OCI-LY3 (cell line): ENCODE measurements around the gene ZP1.

ENCODE experiments used
- H2AFZ ChIP-seq: fragments of 200-600, 300-600 bp; shearing (Covaris generic); 2 replicates; pipeline ENCODE4 v1.6.0; 2014; ENCODE audit warnings: antibody characterized with exemption, low read depth, low read length
- H3K27ac ChIP-seq: fragments of 200-600, 300-600 bp; sonication (generic); 2 replicates; pipeline ENCODE4 v1.5.1; 2014; ENCODE audit warnings: mild to moderate bottlenecking, low read length, moderate library complexity, mixed read lengths
- H3K27me3 ChIP-seq: fragments of 200-600, 300-600 bp; sonication (generic); 2 replicates; pipeline ENCODE4 v1.6.1; 2014; ENCODE audit warnings: low read depth, low read length, mixed read lengths
- H3K36me3 ChIP-seq: fragments of 200-600, 300-600 bp; sonication (generic); replicated peaks from 2 replicates; pipeline ENCODE3; 2014; ENCODE audit warnings: low read depth, low read length, mixed read lengths
- H3K4me1 ChIP-seq: fragments of 300-600, 200-600 bp; sonication (generic); 2 replicates; pipeline ENCODE4 v1.6.1; 2014; ENCODE audit warnings: low read length, mixed read lengths
- H3K4me2 ChIP-seq: fragments of 200-600, 300-600 bp; sonication (generic); 2 replicates; pipeline ENCODE4 v1.6.1; 2014; ENCODE audit warnings: low read length, mixed read lengths
- H3K4me3 ChIP-seq: fragments of 300-600, 200-600 bp; sonication (generic); 2 replicates; pipeline ENCODE4 v1.5.1; 2014; ENCODE audit warnings: antibody characterized with exemption, mild to moderate bottlenecking, low read length, moderate library complexity
- H3K79me2 ChIP-seq: fragments of 300-600, 200-600 bp; shearing (Covaris generic); 2 replicates; pipeline ENCODE4 v1.6.1; 2014; ENCODE audit warnings: mild to moderate bottlenecking, low read length, mixed read lengths
- H3K9ac ChIP-seq: fragments of 300-600, 200-600 bp; shearing (Covaris generic); 2 replicates; pipeline ENCODE4 v1.6.0; 2014; ENCODE audit warnings: mild to moderate bottlenecking, low read length, moderate library complexity
- H3K9me3 ChIP-seq: fragments of 200-600, 300-600 bp; shearing (Covaris generic); 2 replicates; pipeline ENCODE4 v1.6.1; 2014; ENCODE audit warnings: low read length, mixed read lengths; ENCODE audit not compliant: insufficient read depth
- H4K20me1 ChIP-seq: fragments of 200-600, 300-600 bp; sonication (generic); 2 replicates; pipeline ENCODE4 v1.6.1; 2016; ENCODE audit warnings: low read length, mixed read lengths; ENCODE audit not compliant: insufficient read depth
- CTCF ChIP-seq: fragments of 200-600, 300-600 bp; sonication (generic); IDR thresholded peaks from 2 replicates; pipeline ENCODE4 v1.5.1; 2014; ENCODE audit warnings: antibody characterized with exemption, low read length, low read depth
- EZH2phosphoT487 ChIP-seq: fragments of 200-600 bp; shearing (Covaris generic); IDR thresholded peaks from 2 replicates; pipeline ENCODE4 v1.6.1; 2018; ENCODE audit warnings: antibody characterized with exemption, mixed run types, low read depth

Gene ZP1

DNA sequence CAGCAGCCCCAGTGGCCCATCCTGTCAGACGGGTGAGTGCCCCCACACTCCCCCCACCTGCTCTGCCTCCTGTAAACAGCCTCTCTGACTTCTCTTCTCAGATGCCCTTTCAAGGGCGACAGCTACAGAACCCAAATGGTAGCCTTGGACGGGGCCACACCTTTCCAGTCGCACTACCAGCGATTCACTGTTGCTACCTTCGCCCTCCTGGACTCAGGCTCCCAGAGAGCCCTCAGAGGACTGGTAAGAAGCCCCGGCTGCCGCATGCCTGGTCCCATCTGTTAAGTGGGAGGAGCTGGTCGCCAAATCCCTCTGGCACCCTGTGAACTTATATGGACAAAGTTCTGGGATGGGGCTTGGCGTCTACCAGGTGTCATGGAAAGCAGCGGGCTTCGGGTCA lies 6.2 kb downstream of the ZP1 start:
- no peak overlapping the region for H3K4me2 ChIP-seq
- H3K79me2 ChIP-seq, result no peaks in the 10 kb centered on the region
- H3K36me3 ChIP-seq, result peaks cover 11% of the 10 kb centered on the region
- no peak overlapping the region for H3K9ac ChIP-seq
- no peak overlapping the region for H3K4me3 ChIP-seq
- no peaks in the 10 kb centered on the region for H3K9me3 ChIP-seq
- no peak overlapping the region for H2AFZ ChIP-seq
- H4K20me1 ChIP-seq, result no peaks in the 10 kb centered on the region
- no peaks in the 10 kb centered on the region for H3K27me3 ChIP-seq
- TF ChIP-seq EZH2phosphoT487 (no peak), CTCF (no peak)
- no peaks in the 10 kb centered on the region for H3K4me1 ChIP-seq
- no peak overlapping the region for H3K27ac ChIP-seq

DNA sequence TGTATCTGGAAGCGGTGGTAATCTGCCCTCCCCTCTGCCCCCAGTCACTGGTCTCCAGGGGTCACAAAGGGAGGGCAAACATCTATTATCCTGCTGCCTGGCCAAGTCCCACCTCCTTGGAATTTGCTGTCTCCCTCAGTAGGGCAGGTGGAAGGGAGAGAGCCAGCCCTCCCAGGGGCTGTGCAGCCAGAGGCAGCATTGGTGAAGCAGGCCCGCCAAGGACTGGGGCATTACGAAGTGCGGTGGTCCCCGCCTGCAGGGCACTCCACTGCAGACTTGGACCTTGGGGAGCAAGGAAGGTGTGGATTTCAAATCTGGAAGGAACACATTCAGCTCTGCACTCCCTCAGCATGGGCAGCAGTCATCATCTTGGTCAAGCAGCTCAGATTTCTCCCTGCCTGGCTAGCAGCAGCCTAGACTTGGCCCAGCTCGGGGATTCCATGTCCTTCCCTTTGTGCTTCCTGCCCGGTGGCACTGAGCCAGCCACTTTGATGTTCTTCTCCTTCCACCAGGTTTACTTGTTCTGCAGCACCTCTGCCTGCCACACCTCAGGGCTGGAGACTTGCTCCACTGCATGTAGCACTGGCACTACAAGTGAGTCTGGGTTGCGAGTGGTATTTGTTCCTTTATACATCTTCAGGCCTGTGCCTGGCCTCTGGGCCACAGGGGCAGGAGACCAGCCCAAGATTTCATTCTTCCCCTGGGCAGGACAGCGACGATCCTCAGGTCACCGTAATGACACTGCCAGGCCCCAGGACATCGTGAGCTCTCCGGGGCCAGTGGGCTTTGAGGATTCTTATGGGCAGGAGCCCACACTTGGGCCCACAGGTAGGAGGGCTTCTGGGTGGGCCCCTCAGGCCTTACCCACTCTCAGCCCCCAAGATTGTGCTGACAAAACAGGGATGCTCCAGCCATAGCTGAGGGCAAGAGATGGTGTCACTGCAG lies 7.4 kb downstream of the ZP1 start:
- no peak overlapping the region for H3K9ac ChIP-seq
- TF ChIP-seq EZH2phosphoT487, result no peak
- H3K79me2 ChIP-seq, result no peaks in the 10 kb centered on the region
- peaks cover 17% of the 10 kb centered on the region for H3K36me3 ChIP-seq
- no peaks in the 10 kb centered on the region for H4K20me1 ChIP-seq
- H3K27me3 ChIP-seq, result no peaks in the 10 kb centered on the region
- H3K4me2 ChIP-seq, result no peak overlapping the region
- no peaks in the 10 kb centered on the region for H3K9me3 ChIP-seq
- no peak overlapping the region for H3K4me3 ChIP-seq
- H3K27ac ChIP-seq, result no peak overlapping the region
- no peak overlapping the region for H2AFZ ChIP-seq
- H3K4me1 ChIP-seq, result no peaks in the 10 kb centered on the region

DNA sequence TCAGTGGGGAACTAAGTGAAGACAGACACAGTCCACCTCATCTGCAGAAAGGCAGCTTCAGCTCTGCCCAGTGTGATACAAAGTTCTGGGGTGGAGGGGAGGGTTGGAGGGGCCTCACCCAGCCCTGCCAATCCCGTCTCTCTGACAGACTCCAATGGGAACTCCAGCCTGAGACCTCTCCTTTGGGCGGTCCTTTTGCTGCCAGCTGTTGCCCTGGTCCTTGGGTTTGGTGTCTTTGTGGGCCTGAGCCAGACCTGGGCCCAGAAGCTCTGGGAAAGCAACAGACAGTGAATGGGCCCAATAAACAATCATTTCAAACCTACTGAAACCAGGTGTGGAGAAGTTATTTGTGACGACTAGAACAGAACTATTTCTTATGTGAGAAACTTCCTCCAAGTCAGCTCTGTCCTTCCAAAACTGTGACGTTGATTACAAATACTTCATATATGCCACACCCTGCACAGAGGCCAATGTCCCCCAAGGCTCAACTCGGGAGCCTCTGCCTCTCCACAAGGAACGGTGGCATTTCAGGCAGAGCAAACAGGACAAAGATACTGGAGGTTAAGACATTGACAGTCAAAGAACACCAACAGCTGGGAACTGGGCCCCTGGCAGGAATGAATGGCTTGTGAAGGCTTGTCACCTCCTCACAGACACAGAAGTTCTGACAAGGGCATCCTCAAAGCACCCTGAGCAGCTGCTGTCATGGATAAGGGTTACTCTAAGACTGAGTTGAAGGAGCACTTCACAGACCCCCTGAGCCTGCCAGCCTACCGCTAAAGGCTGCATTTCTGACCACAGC lies 8.2 kb downstream of the ZP1 start:
- Histone ChIP-seq H4K20me1 (no peaks in the 10 kb centered on the region), H3K4me2 (no peak overlapping the region), H3K4me1 (no peaks in the 10 kb centered on the region), H3K27ac (no peak overlapping the region), H3K79me2 (no peaks in the 10 kb centered on the region), H3K36me3 (peaks cover 17% of the 10 kb centered on the region), H2AFZ (no peak overlapping the region), H3K27me3 (no peaks in the 10 kb centered on the region), H3K9ac (no peak overlapping the region), H3K4me3 (no peak overlapping the region), H3K9me3 (no peaks in the 10 kb centered on the region)
- TF ChIP-seq EZH2phosphoT487 (no peak), CTCF (no peak)

DNA sequence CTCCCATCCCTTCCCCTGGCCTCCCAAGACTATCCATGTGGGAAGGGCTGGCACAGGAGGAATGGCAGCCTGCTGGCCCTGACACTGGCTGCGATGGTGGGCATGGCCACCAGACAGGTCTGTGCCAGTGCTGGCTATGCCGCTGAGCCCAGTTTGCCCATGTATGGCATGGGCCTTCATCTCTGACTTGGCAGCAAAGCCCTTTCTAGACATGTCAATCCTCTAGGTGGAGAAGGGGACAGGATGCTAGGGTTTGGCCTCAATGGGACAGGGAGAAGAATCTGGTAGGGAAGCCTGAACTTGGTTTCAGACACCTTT lies 8.8 kb downstream of the ZP1 start:
- no peak for TF ChIP-seq CTCF
- no peak for TF ChIP-seq EZH2phosphoT487
- Histone ChIP-seq H3K9me3 (no peaks in the 10 kb centered on the region), H3K4me1 (no peaks in the 10 kb centered on the region), H4K20me1 (no peaks in the 10 kb centered on the region), H3K9ac (no peak overlapping the region), H3K4me2 (no peak overlapping the region), H3K36me3 (peaks cover 21% of the 10 kb centered on the region), H2AFZ (no peak overlapping the region), H3K4me3 (no peak overlapping the region), H3K79me2 (no peaks in the 10 kb centered on the region), H3K27ac (no peak overlapping the region), H3K27me3 (no peaks in the 10 kb centered on the region)
